NB4 (cell line): Measurements from ENCODE around the gene PBX3.

Experiments
- CTCF ChIP-seq: IDR thresholded peaks from one replicate; pipeline ENCODE4 v1.5.1; 2012; ENCODE audit warnings: low read depth, low read length
- POLR2A ChIP-seq: IDR thresholded peaks from 2 replicates; pipeline ENCODE4 v1.6.1; 2011; ENCODE audit warnings: mild to moderate bottlenecking; ENCODE audit not compliant: insufficient read length; ENCODE audit errors: extremely low read depth

GRCh38 chr9:125971050-125971449, 223.9 kb downstream of the PBX3 start:
- TF ChIP-seq CTCF (no peak), POLR2A (no peak)
